ENCODE measurements around the gene ACADVL.

The ACADVL gene

DNA sequence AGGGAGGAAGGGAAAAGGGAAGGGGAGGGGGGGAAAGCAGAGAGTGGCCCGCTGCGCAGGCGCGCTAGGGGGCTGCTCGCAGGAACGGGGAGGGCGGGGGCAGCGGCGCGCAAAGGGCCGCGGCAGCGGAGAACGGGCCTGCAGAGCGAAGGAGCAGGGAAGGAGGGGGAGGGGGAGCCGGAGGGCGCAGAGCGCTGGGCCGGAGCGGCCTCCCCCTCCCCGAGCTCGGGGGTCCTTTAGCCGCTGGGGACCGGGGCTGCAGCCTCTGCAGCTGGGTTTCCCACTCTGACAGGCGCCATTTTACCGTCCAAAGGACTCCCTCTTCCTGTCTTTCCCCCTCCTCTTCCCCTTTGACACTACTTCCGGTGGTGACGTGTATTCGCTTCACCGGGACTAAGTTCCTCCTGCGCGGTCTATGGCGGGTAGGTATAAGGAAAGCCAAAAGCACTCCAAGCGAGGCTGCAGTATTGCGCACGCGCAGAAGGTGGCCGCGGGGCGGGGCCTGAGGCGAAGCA lies 32.0 kb downstream of the ACADVL start, which contains the start of gene CTDNEP1:
Gene CTDNEP1, minus strand, starts transcription at position 74 of the 515 bp plus-strand sequence. CDS start 438 bp downstream, outside the sequence.
- in situ Hi-C loops (cut with HindIII; ENCODE audit: low sequenced_read_pairs), result no loop called here
- TF ChIP-seq, protein P1, sequence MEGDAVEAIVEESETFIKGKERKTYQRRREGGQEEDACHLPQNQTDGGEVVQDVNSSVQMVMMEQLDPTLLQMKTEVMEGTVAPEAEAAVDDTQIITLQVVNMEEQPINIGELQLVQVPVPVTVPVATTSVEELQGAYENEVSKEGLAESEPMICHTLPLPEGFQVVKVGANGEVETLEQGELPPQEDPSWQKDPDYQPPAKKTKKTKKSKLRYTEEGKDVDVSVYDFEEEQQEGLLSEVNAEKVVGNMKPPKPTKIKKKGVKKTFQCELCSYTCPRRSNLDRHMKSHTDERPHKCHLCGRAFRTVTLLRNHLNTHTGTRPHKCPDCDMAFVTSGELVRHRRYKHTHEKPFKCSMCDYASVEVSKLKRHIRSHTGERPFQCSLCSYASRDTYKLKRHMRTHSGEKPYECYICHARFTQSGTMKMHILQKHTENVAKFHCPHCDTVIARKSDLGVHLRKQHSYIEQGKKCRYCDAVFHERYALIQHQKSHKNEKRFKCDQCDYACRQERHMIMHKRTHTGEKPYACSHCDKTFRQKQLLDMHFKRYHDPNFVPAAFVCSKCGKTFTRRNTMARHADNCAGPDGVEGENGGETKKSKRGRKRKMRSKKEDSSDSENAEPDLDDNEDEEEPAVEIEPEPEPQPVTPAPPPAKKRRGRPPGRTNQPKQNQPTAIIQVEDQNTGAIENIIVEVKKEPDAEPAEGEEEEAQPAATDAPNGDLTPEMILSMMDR (IDR thresholded peaks at IDR 0.05; ENCODE audit: low read depth, low read length), result no peak
- DNase-seq (ENCODE audit: low read depth, low spot score), result peak; percentile 100
- H3K4me3 ChIP-seq (ENCODE audit: low read depth, low read length), result peak within 1 kb of the TSS; percentile 82

DNA sequence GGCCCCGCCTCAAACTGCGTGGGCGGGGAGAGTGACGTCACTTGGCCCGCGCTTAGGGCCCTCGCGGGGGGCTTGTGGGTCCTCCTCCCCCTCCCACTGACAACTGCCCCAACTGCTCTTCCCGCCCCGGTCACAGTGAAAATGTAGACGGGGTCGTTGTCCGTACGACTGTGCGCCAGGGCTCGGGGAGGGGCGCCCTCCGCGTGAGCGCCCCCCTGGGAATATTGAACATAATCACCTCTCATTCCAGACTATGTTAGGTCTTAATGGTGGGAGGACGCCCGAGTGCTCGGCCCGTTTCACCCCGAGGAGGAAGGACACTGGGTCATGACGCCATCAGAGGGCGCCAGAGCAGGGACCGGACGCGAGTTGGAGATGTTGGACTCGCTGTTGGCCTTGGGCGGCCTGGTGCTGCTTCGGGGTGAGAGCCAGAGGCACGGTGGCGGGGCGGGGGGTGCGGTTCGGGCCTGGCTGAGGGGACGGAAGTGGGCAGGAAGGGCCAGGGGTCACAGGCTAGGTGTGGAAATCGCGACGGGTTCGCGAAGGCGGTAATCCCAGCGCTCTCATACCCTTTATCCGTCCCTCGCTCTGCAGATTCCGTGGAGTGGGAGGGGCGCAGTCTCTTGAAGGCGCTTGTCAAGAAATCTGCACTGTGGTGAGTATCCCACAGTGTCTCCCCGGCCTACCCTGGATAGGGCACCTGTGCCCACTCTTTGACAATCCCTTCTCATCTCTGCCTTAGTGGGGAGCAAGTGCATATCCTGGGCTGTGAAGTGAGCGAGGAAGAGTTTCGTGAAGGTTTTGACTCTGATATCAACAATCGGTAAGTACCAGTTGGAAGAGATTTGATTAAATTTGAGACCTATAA lies 32.7 kb downstream of the ACADVL start, which contains the start of gene ELP5:
Gene ELP5, plus strand, starts transcription at position 40 of the 868 bp plus-strand sequence. Its CDS starts 336 bp downstream, at position 376.
- in situ Hi-C loops (cut with HindIII; ENCODE audit: low sequenced_read_pairs), result no loop called here
- peak within 1 kb of the TSS; percentile 82 for H3K4me3 ChIP-seq (ENCODE audit: low read depth, low read length)
- peak; percentile 96 for DNase-seq (ENCODE audit: low read depth, low spot score)
- TF ChIP-seq, protein P1 (IDR thresholded peaks at IDR 0.05; ENCODE audit: low read depth, low read length), result peak; percentile 4

DNA sequence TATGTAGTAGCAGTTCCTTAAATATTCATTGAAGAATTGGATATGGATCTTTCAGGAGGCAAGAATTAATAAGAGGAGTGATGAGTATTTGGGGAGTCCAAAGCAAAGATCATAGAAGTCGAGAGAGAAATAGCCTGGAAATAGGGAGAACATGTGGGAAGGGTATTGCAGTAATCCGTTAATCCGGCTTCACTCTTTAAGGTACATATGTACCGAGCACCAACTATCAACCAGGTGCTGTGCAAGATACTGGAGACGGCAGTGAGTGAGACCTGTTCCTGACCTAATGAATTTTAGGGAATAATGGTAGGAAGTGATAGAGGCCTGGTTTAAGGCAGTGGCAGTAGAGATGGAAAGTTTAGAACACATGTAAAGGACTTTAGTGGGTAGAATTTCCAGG lies 33.3 kb downstream of the ACADVL start:
- DNase-seq (ENCODE audit: low read depth, low spot score), result no peak
- TF ChIP-seq, protein P1 (IDR thresholded peaks at IDR 0.05; ENCODE audit: low read depth, low read length), result no peak
- in situ Hi-C loops (cut with HindIII; ENCODE audit: low sequenced_read_pairs), result no loop called here
- H3K4me3 ChIP-seq (ENCODE audit: low read depth, low read length), result peak overlapping the region; percentile 82

DNA sequence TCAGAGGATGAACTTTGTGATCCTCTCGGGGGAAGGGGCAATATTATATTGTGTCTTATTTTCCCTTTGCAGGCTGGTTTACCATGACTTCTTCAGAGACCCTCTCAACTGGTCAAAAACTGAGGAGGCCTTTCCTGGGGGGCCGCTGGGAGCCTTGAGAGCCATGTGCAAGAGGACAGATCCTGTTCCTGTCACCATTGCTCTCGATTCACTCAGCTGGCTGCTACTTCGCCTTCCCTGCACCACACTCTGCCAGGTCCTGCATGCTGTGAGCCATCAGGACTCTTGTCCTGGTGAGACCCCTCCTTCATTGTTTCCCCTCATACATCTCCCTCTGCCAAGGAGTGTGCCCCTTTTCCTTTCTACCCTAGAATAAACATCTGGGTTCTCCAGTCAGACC lies 34.8 kb downstream of the ACADVL start:
- TF ChIP-seq, protein P1 (IDR thresholded peaks at IDR 0.05; ENCODE audit: low read depth, low read length), result no peak
- in situ Hi-C loops (cut with HindIII; ENCODE audit: low sequenced_read_pairs), result no loop called here
- DNase-seq (ENCODE audit: low read depth, low spot score), result no peak
- no peak overlapping the region for H3K4me3 ChIP-seq (ENCODE audit: low read depth, low read length)

DNA sequence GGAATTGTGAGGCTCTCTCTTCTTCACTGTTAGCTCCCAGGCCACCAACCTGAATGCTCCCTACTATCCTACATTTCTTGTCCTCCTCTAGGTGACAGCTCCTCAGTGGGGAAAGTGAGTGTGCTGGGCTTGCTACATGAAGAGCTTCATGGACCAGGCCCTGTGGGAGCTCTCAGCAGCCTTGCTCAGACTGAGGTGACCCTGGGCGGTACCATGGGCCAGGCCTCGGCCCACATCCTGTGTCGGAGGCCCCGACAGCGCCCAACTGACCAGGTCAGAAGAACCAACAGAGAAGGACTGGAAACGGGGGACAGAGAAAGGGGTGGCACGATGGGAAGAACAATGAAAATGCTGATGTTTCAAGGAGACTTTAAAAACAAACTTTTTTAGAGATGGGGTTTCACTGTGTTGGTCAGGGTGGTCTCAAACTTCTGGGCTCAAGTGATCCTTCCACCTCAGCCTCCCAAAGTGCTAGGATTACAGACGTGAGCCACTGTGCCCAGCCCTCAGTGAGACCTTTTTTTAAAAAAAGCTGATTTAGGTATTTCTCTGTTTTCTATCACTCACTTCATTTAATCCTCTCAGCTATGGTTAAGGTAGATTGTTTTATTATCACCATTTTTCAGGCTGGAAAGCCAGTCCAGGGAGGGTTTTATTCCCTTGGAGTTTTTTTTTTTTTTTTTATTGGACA lies 37.2 kb downstream of the ACADVL start:
- TF ChIP-seq, protein P1 (IDR thresholded peaks at IDR 0.05; ENCODE audit: low read depth, low read length), result no peak
- no peak overlapping the region for H3K4me3 ChIP-seq (ENCODE audit: low read depth, low read length)
- DNase-seq (ENCODE audit: low read depth, low spot score), result no peak
- in situ Hi-C loops (cut with HindIII; ENCODE audit: low sequenced_read_pairs), result no loop called here

DNA sequence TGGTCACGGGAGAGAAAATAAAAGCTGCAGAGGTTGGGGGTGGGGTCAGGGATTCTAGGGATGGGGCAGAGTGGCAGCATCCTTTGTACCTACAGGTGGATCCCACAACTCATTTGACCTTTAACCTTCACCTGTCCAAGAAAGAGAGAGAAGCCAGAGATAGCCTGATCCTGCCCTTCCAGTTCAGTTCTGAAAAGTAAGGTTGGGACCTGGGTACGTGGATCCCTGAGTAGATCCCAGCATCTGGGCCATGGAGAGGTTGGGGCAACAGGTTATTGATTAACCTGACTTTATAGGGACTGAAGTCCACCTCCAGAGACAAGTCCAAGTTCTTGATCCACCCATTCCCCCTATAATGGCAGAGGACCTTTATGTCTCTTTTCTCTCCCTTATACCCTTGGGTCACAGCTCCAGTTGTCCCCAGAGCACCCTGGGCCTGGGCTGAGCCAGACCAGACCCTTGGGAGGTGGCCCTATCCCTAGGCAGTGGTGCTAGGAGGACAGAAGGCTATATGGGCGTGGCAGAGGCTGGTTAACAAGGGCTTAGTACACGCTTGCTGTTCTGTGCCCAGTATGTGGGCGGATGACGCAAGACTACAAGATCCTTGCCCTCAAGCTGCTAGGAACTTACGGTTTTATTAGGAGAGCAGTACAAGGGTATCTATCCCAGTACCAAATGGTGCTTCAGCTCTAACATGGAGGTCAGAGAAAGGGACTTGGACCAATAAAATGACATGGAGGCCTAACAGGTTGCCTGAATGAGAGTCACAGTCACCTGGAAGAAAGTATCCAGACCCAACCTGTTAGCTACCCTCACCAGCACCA lies 39.2 kb downstream of the ACADVL start:
- H3K4me3 ChIP-seq (ENCODE audit: low read depth, low read length), result no peak overlapping the region
- TF ChIP-seq, protein P1 (IDR thresholded peaks at IDR 0.05; ENCODE audit: low read depth, low read length), result no peak
- no peak for DNase-seq (ENCODE audit: low read depth, low spot score)
- in situ Hi-C loops (cut with HindIII; ENCODE audit: low sequenced_read_pairs), result no loop called here

Measured in astrocyte of the spinal cord (primary cell).